Transverse colon (tissue), 4 donors: ENCODE results near the gene CD5L. TPM values are rescaled to one million over a fixed set of nuclear protein-coding genes. Genes with fewer than 3 reads are reported as not detected.

Source experiments
- DNase-seq: peaks from one replicate; pipeline ENCODE4 v3.0.0-alpha.2; 2019
- H3K27ac ChIP-seq, 4 donors: fragments of 200-600 bp; sonication (generic); 2 replicates each; pipeline ENCODE4 v1.5.1; 2016 to 2018; ENCODE audit warnings: inconsistent platforms in 4 of 4
- H3K27me3 ChIP-seq: fragments of 200-600 bp; sonication (generic); 2 replicates; pipeline ENCODE4 v1.5.1; 2017; ENCODE audit warnings: inconsistent platforms
- H3K36me3 ChIP-seq, 4 donors: fragments of 200-600 bp; sonication (generic); 2 replicates each; pipeline ENCODE4 v1.5.1; 2017 to 2019; ENCODE audit warnings: inconsistent platforms in 4 of 4
- H3K4me1 ChIP-seq, 4 donors: fragments of 200-600 bp; sonication (generic); 2 replicates each; pipeline ENCODE4 v1.5.1; 2017 to 2020; ENCODE audit warnings: inconsistent platforms in 4 of 4
- H3K4me3 ChIP-seq, 4 donors: fragments of 200-600 bp; sonication (generic); 1 replicate in 1 of 4; 2 replicates in 3 of 4; pipeline versions ENCODE4 v1.5.1 to v1.6.1; 2017 to 2019; ENCODE audit warnings: inconsistent platforms in 4 of 4
- H3K9me3 ChIP-seq, 2 donors: fragments of 200-600 bp; sonication (generic); 2 replicates each; pipeline ENCODE4 v1.5.1; 2017 to 2019; ENCODE audit warnings: inconsistent platforms in 2 of 2
- EP300 ChIP-seq: sonication (generic); formaldehyde crosslinking; IDR thresholded peaks from one replicate; pipeline ENCODE4 v1.6.1; 2017; ENCODE audit warnings: antibody characterized with exemption, low read depth
- POLR2A ChIP-seq: fragments of 450-650 bp; IDR thresholded peaks from one replicate; pipeline ENCODE4 v1.6.1; 2016; ENCODE audit warnings: antibody characterized with exemption, mild to moderate bottlenecking, moderate library complexity
- POLR2AphosphoS5 ChIP-seq, 3 donors: sonication (generic); formaldehyde crosslinking; IDR thresholded peaks; one replicate each; pipeline ENCODE4 v1.6.1; 2016; ENCODE audit warnings: antibody characterized with exemption in 3 of 3
- WGBS, 2 donors: methylation state at CpG; one replicate each; pipeline ENCODE4 v1.1.5; 2018; ENCODE audit warnings: low coverage in 1 of 2; 5-methylcytosine and 5-hydroxymethylcytosine counted together
- in situ Hi-C, 4 donors: fragments of 200-750 bp; cut with MboI; loops; one replicate each; pipeline versions ENCODE4 v1.15.0 to v1.15.1; 2017; ENCODE audit warnings: low sequenced_read_pairs in 3 of 4, low pct_ligation_motif_present in 1 of 4, low pct_unique_long_range_greater_than_20kb in 1 of 4
- intact Hi-C: fragments of 100-400 bp; cut with DNase I; formaldehyde crosslinking; loops from one replicate; pipeline ENCODE4 v1.15.1; 2023; ENCODE audit warnings: low total_unique reads
- total RNA-seq, 4 donors: library from RNA; depleted of rRNA; stranded (reverse); fragments of >200 nt; gene quantifications; one replicate each; pipeline ENCODE4 v1.1.0, GENCODE V29; 2016
- TF ChIP-seq, protein P1 (sequence below), 5 experiments: fragments of 200-600 bp in 3 of 5; fragments of 450-650 bp in 2 of 5; sonication (generic) in 3 of 5; IDR thresholded peaks; 1 replicate in 2 of 5; 2 replicates in 3 of 5; pipeline ENCODE4 v1.5.1; 2016 to 2017; ENCODE audit warnings: antibody characterized with exemption in 5 of 5, inconsistent platforms in 3 of 5, mild to moderate bottlenecking in 2 of 5, moderate library complexity in 1 of 5

Gene CD5L
- total RNA-seq, 4 donors from 2014 or later = not detected

DNA sequence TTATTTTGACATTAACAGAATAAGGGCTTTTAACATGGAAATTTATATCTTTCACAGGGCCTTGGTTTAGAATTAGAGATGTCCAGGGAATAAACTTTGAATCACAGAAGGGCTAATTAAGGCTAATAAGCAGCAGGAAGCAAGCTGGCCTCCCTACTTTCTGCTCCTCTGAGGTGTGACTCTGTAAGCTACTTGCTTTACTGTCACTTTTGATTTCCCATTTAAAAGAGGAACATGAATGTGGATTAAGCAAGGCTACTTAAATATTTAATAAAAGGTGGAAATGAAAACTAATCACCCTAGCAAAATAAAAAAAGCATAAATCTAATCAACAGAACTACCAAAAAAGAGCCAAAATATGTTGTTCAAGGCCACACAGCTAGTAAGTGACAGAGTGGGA lies 28.9 kb upstream of the CD5L start:
- intact Hi-C loops (no loop called here), in situ Hi-C loops (no loop called here)
- Histone ChIP-seq H3K36me3 (no peaks in the 10 kb centered on the region), H3K27ac (no peak overlapping the region), H3K4me1 (no peaks in the 10 kb centered on the region), H3K9me3 (no peaks in the 10 kb centered on the region), H3K27me3 (peaks cover 5% of the 10 kb centered on the region), H3K4me3 (no peak overlapping the region)
- DNase-seq = no peak
- TF ChIP-seq POLR2A (no peak), POLR2AphosphoS5 (IDR thresholded peaks at IDR 0.05) (no peak), EP300 (no peak)
- TF ChIP-seq, protein P1, sequence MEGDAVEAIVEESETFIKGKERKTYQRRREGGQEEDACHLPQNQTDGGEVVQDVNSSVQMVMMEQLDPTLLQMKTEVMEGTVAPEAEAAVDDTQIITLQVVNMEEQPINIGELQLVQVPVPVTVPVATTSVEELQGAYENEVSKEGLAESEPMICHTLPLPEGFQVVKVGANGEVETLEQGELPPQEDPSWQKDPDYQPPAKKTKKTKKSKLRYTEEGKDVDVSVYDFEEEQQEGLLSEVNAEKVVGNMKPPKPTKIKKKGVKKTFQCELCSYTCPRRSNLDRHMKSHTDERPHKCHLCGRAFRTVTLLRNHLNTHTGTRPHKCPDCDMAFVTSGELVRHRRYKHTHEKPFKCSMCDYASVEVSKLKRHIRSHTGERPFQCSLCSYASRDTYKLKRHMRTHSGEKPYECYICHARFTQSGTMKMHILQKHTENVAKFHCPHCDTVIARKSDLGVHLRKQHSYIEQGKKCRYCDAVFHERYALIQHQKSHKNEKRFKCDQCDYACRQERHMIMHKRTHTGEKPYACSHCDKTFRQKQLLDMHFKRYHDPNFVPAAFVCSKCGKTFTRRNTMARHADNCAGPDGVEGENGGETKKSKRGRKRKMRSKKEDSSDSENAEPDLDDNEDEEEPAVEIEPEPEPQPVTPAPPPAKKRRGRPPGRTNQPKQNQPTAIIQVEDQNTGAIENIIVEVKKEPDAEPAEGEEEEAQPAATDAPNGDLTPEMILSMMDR (IDR thresholded peaks at IDR 0.05) = no peak

DNA sequence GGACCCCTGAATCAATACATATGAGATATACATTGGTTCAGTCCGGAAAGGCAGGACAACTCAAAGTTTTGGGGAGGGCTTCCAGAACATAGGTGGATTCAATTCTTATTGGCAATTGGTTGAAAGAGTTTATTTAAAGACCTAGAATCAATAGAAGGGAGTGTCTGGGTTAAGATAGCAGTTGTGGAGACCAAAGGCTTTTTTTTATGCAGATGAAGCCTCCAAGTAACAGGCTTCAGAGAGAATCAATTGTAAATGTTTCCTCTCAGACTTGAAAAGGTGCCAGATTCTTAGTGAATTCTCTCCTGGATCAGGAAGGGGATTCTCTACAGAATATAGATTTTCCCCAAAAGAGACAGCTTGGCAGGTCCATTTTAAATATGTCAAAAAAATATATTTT lies 27.0 kb upstream of the CD5L start:
- no peak overlapping the region for H3K27ac ChIP-seq
- TF ChIP-seq POLR2A (no peak), POLR2AphosphoS5 (IDR thresholded peaks at IDR 0.05) (no peak), EP300 (no peak)
- TF ChIP-seq, protein P1 (IDR thresholded peaks at IDR 0.05) = no peak
- H3K4me3 ChIP-seq = no peak overlapping the region
- 81% methylated on average over 1 of the region's 1 CpG; no CpG with 5 or more reads in 1 of the 2 donors for WGBS, 2 donors
- intact Hi-C loops = no loop called here
- in situ Hi-C loops = no loop called here
- no peaks in the 10 kb centered on the region for H3K36me3 ChIP-seq
- H3K27me3 ChIP-seq = peaks cover 5% of the 10 kb centered on the region
- H3K9me3 ChIP-seq = no peaks in the 10 kb centered on the region
- H3K4me1 ChIP-seq = no peaks in the 10 kb centered on the region
- no peak for DNase-seq

DNA sequence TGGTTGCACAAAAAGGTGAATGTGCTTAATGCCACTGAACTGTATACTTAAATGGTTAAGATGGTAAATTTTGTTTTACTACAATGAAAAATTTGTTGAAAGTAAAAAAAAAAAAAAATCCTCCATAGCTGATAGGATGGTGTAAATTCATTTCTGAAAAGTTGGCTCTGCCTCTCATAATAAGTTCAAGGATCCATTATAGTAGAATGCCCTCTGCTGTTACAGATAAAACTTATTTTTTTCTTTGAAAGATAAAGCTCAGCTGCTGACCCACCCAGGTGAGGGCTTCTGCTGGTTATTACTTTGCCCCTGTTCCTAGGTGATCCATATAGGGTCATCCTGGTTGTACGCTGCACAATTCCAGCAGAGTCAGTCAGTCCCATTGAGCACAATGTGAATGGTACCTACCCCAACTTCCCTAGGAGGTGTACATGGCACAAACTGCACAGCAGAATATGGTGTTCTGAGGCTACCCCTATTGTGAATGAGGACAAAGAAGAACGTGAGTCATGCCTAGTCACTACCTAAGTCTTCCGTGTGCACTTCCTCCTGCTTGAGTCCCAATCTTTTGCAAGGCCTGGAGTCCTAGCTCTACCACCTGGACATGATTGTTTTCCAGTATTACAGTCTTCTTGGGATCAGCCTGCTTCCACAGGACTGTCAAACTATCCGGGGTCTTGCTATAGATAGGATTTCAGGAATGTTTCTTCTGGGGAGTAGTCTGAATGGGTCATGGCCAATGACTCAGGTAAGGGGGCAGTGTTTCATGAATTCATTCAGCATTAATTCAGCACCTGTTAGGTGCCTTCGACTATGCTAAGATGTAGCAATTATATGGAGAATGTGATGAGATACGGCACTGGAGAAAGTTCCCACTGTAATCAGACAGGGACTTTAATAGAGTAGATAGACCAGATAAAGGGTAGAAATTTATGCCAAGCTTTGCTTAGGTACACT lies 20.8 kb upstream of the CD5L start:
- peaks cover 5% of the 10 kb centered on the region for H3K27me3 ChIP-seq

DNA sequence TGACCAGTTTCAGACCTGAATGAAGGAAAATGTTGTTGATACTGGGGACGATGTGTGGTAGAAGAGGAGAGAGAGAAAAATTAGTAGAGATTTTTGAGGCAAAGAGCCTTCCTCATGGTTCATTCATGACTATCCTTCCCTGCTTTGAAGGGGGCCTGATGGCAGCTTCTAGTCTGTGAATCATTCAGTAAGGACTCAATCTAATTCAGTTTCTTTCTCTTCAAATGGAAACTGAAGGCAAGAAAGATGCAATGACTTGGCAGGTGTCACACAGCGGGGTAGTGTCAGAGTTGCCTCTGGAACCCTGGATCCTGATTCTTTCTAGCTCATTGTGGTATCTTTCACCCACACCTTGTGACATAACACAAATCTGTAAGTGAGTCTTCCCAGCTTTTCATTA lies 14.9 kb upstream of the CD5L start:
- 60 to 100% methylated on average over 1 to 2 of the region's 2 CpGs for WGBS, 2 donors
- in situ Hi-C loops = no loop called here

More for the DNA sequence above, 20.8 kb upstream of the CD5L start:
- in situ Hi-C loops = no loop called here
- intact Hi-C loops = no loop called here
- H3K27ac ChIP-seq = no peak overlapping the region
- no peaks in the 10 kb centered on the region for H3K4me1 ChIP-seq
- no peak overlapping the region for H3K4me3 ChIP-seq
- H3K9me3 ChIP-seq = no peaks in the 10 kb centered on the region
- no peaks in the 10 kb centered on the region for H3K36me3 ChIP-seq
- TF ChIP-seq, protein P1 (IDR thresholded peaks at IDR 0.05) = no peak
- no peak for TF ChIP-seq POLR2A
- TF ChIP-seq POLR2AphosphoS5 (IDR thresholded peaks at IDR 0.05) = no peak
- TF ChIP-seq EP300 = no peak
- WGBS, 2 donors = 74 to 81% methylated on average over 5 to 6 of the region's 6 CpGs
- DNase-seq = no peak

More for the DNA sequence above, 14.9 kb upstream of the CD5L start:
- intact Hi-C loops = no loop called here
- Histone ChIP-seq H3K36me3 (no peaks in the 10 kb centered on the region), H3K9me3 (no peaks in the 10 kb centered on the region), H3K4me3 (no peak overlapping the region), H3K27ac (no peak overlapping the region), H3K4me1 (no peaks in the 10 kb centered on the region), H3K27me3 (no peaks in the 10 kb centered on the region)
- no peak for TF ChIP-seq POLR2AphosphoS5 (IDR thresholded peaks at IDR 0.05)
- TF ChIP-seq POLR2A = no peak
- no peak for TF ChIP-seq EP300
- TF ChIP-seq, protein P1 (IDR thresholded peaks at IDR 0.05) = no peak
- DNase-seq = no peak
